Measurements from ENCODE around the gene PRAC1. TPM values are rescaled to one million over a fixed set of nuclear protein-coding genes. Genes with fewer than 3 reads are reported as not detected.
A peak's percentile ranks its signal among the peaks of the same experiment; 100 is the strongest.

Gene PRAC1
- total and polyA plus RNA-seq, 2 donors (not counting 3 experiments of a cell fraction or from before 2014, with no cell fraction given), result not detected

GRCh38 chr17:48747445-48748363 is 25.4 kb upstream of the PRAC1 start:
- no TSS peak for BruUV-seq (replicated peaks)
- no peaks in the 10 kb centered on the region for H3K36me3 ChIP-seq (ENCODE audit: control insufficient read depth in 2 of 2, extremely low read depth in 1 of 2, insufficient read depth in 2 of 2, low read length in 2 of 2)
- no peak for FAIRE-seq
- no peak overlapping the region for H2AFZ ChIP-seq (ENCODE audit: low read depth, low read length)
- no peaks in the 10 kb centered on the region for H4K20me1 ChIP-seq (replicated peaks; ENCODE audit: control insufficient read depth, extremely low read depth, insufficient read depth, low read length)
- H3K4me1 ChIP-seq (ENCODE audit: control insufficient read depth, extremely low read depth, insufficient read depth, low read length), result peaks cover 3% of the 10 kb centered on the region
- ChIA-PET POLR2A (no interaction called here), CTCF (interaction anchor here (1.1 to 1.3 kb wide), 2 partner anchors 9 to 22 kb away, joined by 3 read pairs; no protein-coding TSS in a partner anchor)
- dilution Hi-C loops (cut with MboI; ENCODE audit: extremely low pct_ligation_motif_present, low sequenced_read_pairs) (no loop called here), intact Hi-C loops (cut with micrococcal nuclease) (no loop called here)
- H3K9ac ChIP-seq (replicated peaks; ENCODE audit: extremely low read depth, insufficient read depth, low read length), result no peak overlapping the region
- no peaks in the 10 kb centered on the region for H3K9me1 ChIP-seq (replicated peaks; ENCODE audit: control insufficient read depth, extremely low read depth, insufficient read depth, low read length)
- peak; percentile 99 for TF ChIP-seq EZH2 (IDR thresholded peaks at IDR 0.05; ENCODE audit: borderline replicate concordance, low read depth, low read length, severe bottlenecking)
- no peak for TF ChIP-seq FOS (IDR thresholded peaks at IDR 0.05; ENCODE audit: borderline replicate concordance, insufficient read depth, low read length)
- no peak for TF ChIP-seq POLR2AphosphoS5 (IDR thresholded peaks at IDR 0.05; ENCODE audit: insufficient read depth, low read depth, low read length)
- DNase-seq (ENCODE audit: low read depth, low spot score), result no peak
- H3K4me3 ChIP-seq (replicated peaks in 1 of 3; ENCODE audit: insufficient read depth in 1 of 3, low read depth in 1 of 3, low read length in 3 of 3), result no peak overlapping the region
- no peak overlapping the region for H3K4me2 ChIP-seq (ENCODE audit: insufficient read depth, low read length)
- H3K9me3 ChIP-seq (replicated peaks; ENCODE audit: control insufficient read depth, insufficient read depth, low read length), result no peaks in the 10 kb centered on the region
- H3K27me3 ChIP-seq (ENCODE audit: control insufficient read depth in 2 of 2, insufficient read depth in 2 of 2, low read length in 2 of 2), result peaks cover 86 to 98% of the 10 kb centered on the region in 2 experiments
- H3K79me2 ChIP-seq (ENCODE audit: control insufficient read depth, insufficient read depth, low read length), result no peaks in the 10 kb centered on the region
- no peak overlapping the region for H3K27ac ChIP-seq (ENCODE audit: insufficient read depth, low read depth, low read length)

GRCh38 chr17:48746916-48747444 is 24.7 kb upstream of the PRAC1 start:
- POLR2A ChIA-PET, result no interaction called here
- H3K27me3 ChIP-seq (ENCODE audit: control insufficient read depth in 2 of 2, insufficient read depth in 2 of 2, low read length in 2 of 2), result peaks cover 86 to 99% of the 10 kb centered on the region in 2 experiments
- H3K9me3 ChIP-seq (replicated peaks; ENCODE audit: control insufficient read depth, insufficient read depth, low read length), result no peaks in the 10 kb centered on the region
- H3K79me2 ChIP-seq (ENCODE audit: control insufficient read depth, insufficient read depth, low read length), result no peaks in the 10 kb centered on the region
- TF ChIP-seq GATA2 (IDR thresholded peaks at IDR 0.05; ENCODE audit: insufficient read depth, insufficient read length, low read depth, low read length), result no peak
- TF ChIP-seq MYC (IDR thresholded peaks at IDR 0.05; ENCODE audit: low read depth, low read length), result no peak
- no peak for TF ChIP-seq FOS (IDR thresholded peaks at IDR 0.05; ENCODE audit: borderline replicate concordance, insufficient read depth, low read length)
- no peak for TF ChIP-seq EZH2 (IDR thresholded peaks at IDR 0.05; ENCODE audit: borderline replicate concordance, low read depth, low read length, severe bottlenecking)
- TF ChIP-seq MAX (IDR thresholded peaks at IDR 0.05; ENCODE audit: insufficient read depth, insufficient read length), result no peak
- TF ChIP-seq POLR2AphosphoS5 (IDR thresholded peaks at IDR 0.05; ENCODE audit: insufficient read depth, low read depth, low read length), result no peak
- TF ChIP-seq CTCF (IDR thresholded peaks at IDR 0.05; ENCODE audit: extremely low read depth in 1 of 2, insufficient read depth in 1 of 2, low read depth in 1 of 2, low read length in 2 of 2), result no peak
- TF ChIP-seq JUN (IDR thresholded peaks at IDR 0.05; ENCODE audit: borderline replicate concordance, insufficient read depth, insufficient read length, low read depth), result no peak
- no peak for DNase-seq (ENCODE audit: low read depth, low spot score)
- no TSS peak for BruUV-seq (replicated peaks)
- H3K9me1 ChIP-seq (replicated peaks; ENCODE audit: control insufficient read depth, extremely low read depth, insufficient read depth, low read length), result no peaks in the 10 kb centered on the region
- H3K4me1 ChIP-seq (ENCODE audit: control insufficient read depth, extremely low read depth, insufficient read depth, low read length), result peaks cover 3% of the 10 kb centered on the region
- intact Hi-C loops (cut with micrococcal nuclease) (no loop called here), dilution Hi-C loops (cut with MboI; ENCODE audit: extremely low pct_ligation_motif_present, low sequenced_read_pairs) (no loop called here)
- no peak overlapping the region for H3K4me3 ChIP-seq (replicated peaks in 1 of 3; ENCODE audit: insufficient read depth in 1 of 3, low read depth in 1 of 3, low read length in 3 of 3)
- no peak overlapping the region for H3K27ac ChIP-seq (ENCODE audit: insufficient read depth, low read depth, low read length)
- H4K20me1 ChIP-seq (replicated peaks; ENCODE audit: control insufficient read depth, extremely low read depth, insufficient read depth, low read length), result no peaks in the 10 kb centered on the region
- CTCF ChIA-PET, result interaction anchor here (1.2 to 1.5 kb wide), 2 partner anchors 44 to 111 kb away, joined by 3 to 5 read pairs; no protein-coding TSS in a partner anchor
- no peaks in the 10 kb centered on the region for H3K36me3 ChIP-seq (ENCODE audit: control insufficient read depth in 2 of 2, extremely low read depth in 1 of 2, insufficient read depth in 2 of 2, low read length in 2 of 2)
- FAIRE-seq, result no peak
- no peak overlapping the region for H3K9ac ChIP-seq (replicated peaks; ENCODE audit: extremely low read depth, insufficient read depth, low read length)
- H3K4me2 ChIP-seq (ENCODE audit: insufficient read depth, low read length), result no peak overlapping the region
- H2AFZ ChIP-seq (ENCODE audit: low read depth, low read length), result no peak overlapping the region
